SKM-1 treated with dmso at 0.1 percent for 144 hours (cell line): ENCODE measurements around the gene RCE1.

Source experiments
- DNase-seq: peaks from one replicate; lab custom pipeline; 2025; ENCODE audit not compliant: unreplicated experiment; lab: John Stamatoyannopoulos, UW

The RCE1 gene

GRCh38 chr11:66884443-66884842 lies 41.2 kb downstream of the RCE1 start:
- no peak for DNase-seq

GRCh38 chr11:66885469-66885868 lies 42.2 kb downstream of the RCE1 start:
- DNase-seq: no peak

GRCh38 chr11:66885950-66886440 lies 42.8 kb downstream of the RCE1 start:
- DNase-seq: no peak

DNA sequence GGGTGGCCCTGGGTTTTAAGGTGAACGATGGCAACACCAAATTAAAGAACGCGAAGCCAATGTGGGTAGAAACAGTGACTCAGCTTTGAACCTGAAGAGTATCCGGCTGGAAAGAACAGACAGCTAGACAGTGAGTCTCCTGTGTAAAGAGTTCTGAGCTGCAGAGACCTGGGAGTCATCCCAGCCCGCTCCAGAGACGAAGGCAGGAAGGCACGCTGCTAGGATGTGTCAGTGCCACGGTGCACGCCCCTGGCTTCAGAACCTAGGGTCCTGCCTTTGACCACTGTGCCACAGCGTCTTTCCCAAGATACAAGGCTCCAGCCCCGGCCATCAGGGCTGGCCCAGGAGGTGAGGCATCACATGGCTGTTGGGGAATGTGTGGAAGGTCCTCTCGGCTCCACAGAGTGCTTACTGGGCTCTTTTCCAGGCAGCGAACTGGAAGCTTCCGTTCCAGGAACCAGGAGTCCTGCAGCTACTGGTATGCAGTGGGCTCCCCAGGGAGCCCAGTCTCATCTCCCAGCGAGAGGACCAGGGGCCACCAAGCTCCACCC lies 43.5 kb downstream of the RCE1 start:
- no peak for DNase-seq

DNA sequence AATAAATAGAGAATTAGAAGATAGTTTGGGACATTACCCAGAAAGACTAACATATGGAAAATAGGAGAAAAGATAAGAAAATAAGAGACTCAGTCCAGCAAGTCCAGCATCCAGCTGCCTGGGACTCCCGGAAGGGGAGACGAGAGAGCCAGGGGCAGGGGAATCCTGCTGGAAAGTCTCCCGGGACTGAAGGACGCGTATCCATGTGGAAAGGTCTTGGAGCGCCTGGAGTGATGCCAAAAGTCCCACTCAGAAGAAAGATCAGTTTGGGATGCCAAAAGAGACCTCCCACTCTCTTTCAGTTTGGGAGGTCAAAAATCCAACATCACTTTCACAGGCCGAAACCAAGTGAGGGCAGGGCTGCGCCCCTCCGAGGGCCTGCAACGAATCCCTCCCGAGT lies 44.3 kb downstream of the RCE1 start:
- DNase-seq: no peak

DNA sequence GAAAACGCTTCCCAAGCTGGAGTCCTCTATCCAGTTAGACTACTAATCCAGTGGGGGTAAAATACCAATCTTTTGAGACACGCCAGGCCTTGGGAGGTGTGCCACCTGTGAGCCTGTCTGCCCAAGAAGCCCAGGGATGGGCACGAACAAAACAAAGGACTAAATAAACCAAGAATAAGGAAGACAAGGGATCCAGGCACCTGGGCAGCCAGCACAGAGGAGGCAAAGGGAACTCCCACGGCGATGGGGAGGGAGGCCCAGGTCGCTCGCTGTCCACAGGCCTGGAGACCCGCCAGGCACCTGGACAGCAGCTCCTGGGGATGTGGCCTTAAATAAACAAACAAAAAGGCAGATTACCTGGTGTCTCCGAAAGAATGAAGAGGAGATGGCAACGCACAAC lies 45.0 kb downstream of the RCE1 start:
- no peak for DNase-seq

DNA sequence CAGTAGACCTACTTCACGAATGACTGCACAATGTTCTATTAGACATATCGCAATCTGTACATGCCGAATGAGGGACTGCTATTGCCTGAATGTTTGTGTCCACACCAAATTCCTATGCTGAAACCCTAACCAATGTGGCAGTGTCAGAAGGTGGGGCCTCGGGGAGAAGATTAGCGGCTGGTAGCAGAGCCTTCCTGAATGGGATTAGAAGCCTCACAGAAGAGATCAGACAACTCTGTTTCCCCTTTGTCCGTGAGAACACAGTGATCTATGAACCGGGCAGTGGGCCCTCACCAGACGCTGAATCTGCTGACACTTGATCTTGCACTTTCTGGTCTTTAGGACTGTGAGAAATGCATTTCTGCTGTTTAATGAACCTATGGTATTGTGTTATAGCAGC lies 46.7 kb downstream of the RCE1 start:
- DNase-seq: no peak

DNA sequence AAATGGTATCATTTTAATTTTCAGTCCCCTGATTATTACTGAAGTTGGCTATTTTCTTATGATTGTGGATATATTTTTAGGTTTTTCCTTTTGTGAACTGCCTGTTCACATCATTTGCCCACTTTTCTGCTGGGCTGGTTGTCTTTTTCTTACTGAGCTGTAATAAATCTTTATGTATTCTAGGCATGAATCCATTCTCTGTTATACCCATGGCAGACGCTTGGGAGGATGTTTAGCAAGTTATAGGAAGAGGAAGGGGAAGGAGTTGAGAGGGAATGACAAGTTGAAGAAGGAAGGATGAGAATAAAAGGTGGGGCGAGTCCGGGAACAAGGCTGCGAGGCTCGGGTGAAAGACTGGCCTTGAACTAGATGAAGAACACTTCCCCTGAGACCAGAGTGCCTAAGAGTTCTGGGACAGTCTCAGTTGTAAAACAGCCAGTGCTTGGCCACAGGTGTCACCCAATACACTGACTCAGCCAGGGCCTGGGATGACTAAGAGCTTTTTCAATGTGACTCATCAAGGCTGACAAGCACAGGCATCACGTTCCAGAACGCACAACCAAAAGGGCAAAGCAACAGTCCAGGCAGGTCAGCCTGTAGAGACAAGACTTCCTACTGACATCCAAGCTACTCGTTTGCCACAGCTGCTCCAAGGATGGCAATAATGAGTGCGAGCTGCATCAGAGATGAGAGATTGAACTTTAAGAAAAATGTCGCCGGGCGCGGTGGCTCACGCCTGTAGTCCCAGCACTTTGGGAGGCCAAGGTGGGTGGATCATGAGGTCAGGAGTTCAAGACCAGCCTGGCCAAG lies 48.8 kb downstream of the RCE1 start:
- no peak for DNase-seq

GRCh38 chr11:66892911-66893310 lies 49.7 kb downstream of the RCE1 start:
- no peak for DNase-seq

DNA sequence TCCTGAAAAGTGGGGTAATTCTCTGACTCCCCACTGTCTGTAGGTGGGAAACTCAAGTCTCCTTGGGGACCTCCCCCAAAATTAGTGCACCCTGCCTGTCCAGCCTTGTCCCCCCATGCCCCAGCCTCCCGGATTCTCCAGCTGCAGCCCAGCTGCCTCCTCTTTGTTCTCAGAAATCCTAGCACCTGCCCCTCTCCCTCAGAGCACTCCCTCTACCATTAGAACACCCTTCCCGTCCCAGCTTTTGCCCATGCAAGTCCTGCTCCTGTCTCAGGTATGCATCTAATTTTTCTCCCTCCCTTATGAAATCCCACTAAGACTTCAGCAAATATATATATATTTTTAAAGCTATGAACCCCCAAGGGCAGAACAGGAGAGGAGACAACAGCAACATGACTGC lies 50.9 kb downstream of the RCE1 start:
- DNase-seq: no peak
